C4-2B (cell line): ENCODE results near the gene TMEM254.

Experiments
- H3K27ac ChIP-seq: fragments of 450-650 bp; 2 replicates; pipeline ENCODE4 v1.5.1; 2017
- CTCF ChIP-seq: fragments of 450-650 bp; conservative IDR thresholded peaks from 2 replicates; pipeline ENCODE4 v1.5.1; 2017; ENCODE audit warnings: mild to moderate bottlenecking
- ZFX ChIP-seq: fragments of 450-650 bp; IDR thresholded peaks from 2 replicates; pipeline ENCODE4 v1.6.1; 2017

The TMEM254 gene

GRCh38 chr10:80110986-80111385, 32.5 kb downstream of the TMEM254 start:
- H3K27ac ChIP-seq, result no peak overlapping the region
- TF ChIP-seq CTCF (no peak), ZFX (no peak)

- no peak for TF ChIP-seq CTCF
- TF ChIP-seq ZFX, result no peak
- H3K27ac ChIP-seq, result no peak overlapping the region
Measured at GRCh38 chr10:80118669-80119068, 40.2 kb downstream of the TMEM254 start.

- no peak overlapping the region for H3K27ac ChIP-seq
- TF ChIP-seq ZFX (no peak), CTCF (no peak)
Measured at GRCh38 chr10:80122110-80122710, 43.7 kb downstream of the TMEM254 start.

GRCh38 chr10:80122746-80123145, 44.3 kb downstream of the TMEM254 start:
- TF ChIP-seq ZFX (no peak), CTCF (no peak)
- no peak overlapping the region for H3K27ac ChIP-seq

- H3K27ac ChIP-seq, result no peak overlapping the region
- TF ChIP-seq ZFX (no peak), CTCF (no peak)
Measured at GRCh38 chr10:80126876-80127275, 48.4 kb downstream of the TMEM254 start.

- TF ChIP-seq CTCF, result no peak
- no peak for TF ChIP-seq ZFX
- H3K27ac ChIP-seq, result no peak overlapping the region
Measured at GRCh38 chr10:80131499-80131901, 53.0 kb downstream of the TMEM254 start.

- H3K27ac ChIP-seq, result no peak within 1 kb of the TSS
Measured at GRCh38 chr10:80132299-80133139, 54.1 kb downstream of the TMEM254 start, which contains the start of gene PLAC9. TSS of gene PLAC9 (plus strand) at chr10:80132730. CDS start at chr10:80132763, 33 bp downstream.

More at GRCh38 chr10:80132299-80133139, 54.1 kb downstream of the TMEM254 start, which contains the start of gene PLAC9:
- TF ChIP-seq ZFX (no peak), CTCF (no peak)
